Parathyroid adenoma (tissue), 2 donors: ENCODE data around the gene G6PC2.

ENCODE experiments used
- H2AFZ ChIP-seq: fragments of 300-600 bp; sonication (generic); one replicate; pipeline ENCODE4 v1.7.0; 2017; ENCODE audit warnings: antibody characterized with exemption, mild to moderate bottlenecking
- H3K27ac ChIP-seq: fragments of 300-600 bp; sonication (generic); one replicate; pipeline ENCODE4 v1.7.0; 2017
- H3K27me3 ChIP-seq: fragments of 300-600 bp; sonication (generic); one replicate; pipeline ENCODE4 v1.7.0; 2017; ENCODE audit warnings: low read length; ENCODE audit not compliant: control insufficient read depth, insufficient read depth
- H3K36me3 ChIP-seq: fragments of 300-600 bp; sonication (generic); one replicate; pipeline ENCODE4 v1.7.0; 2017; ENCODE audit warnings: low read length; ENCODE audit not compliant: control insufficient read depth, insufficient read depth
- H3K4me1 ChIP-seq: fragments of 300-600 bp; sonication (generic); one replicate; pipeline ENCODE4 v1.7.0; 2017; ENCODE audit warnings: control low read depth
- H3K4me2 ChIP-seq: fragments of 300-600 bp; sonication (generic); one replicate; pipeline ENCODE4 v1.7.0; 2017; ENCODE audit warnings: low read length
- H3K4me3 ChIP-seq: fragments of 300-600 bp; sonication (generic); one replicate; pipeline ENCODE4 v1.7.0; 2017; ENCODE audit warnings: low read depth, low read length
- H3K79me2 ChIP-seq: fragments of 300-600 bp; sonication (generic); one replicate; pipeline ENCODE4 v1.7.0; 2017; ENCODE audit warnings: control low read depth
- H3K9ac ChIP-seq: fragments of 300-600 bp; sonication (generic); one replicate; pipeline ENCODE4 v1.7.0; 2017; ENCODE audit warnings: mild to moderate bottlenecking
- H3K9me3 ChIP-seq: fragments of 300-600 bp; sonication (generic); one replicate; pipeline ENCODE4 v1.7.0; 2017; ENCODE audit warnings: low read length; ENCODE audit not compliant: control insufficient read depth
- TF ChIP-seq, protein P1 (sequence below): fragments of 300-600 bp; sonication (generic); IDR thresholded peaks from one replicate; pipeline ENCODE4 v1.7.0; 2017; ENCODE audit warnings: antibody characterized with exemption, mild to moderate bottlenecking
- donor health status: primary hyperparathyroidism.

G6PC2 gene

DNA sequence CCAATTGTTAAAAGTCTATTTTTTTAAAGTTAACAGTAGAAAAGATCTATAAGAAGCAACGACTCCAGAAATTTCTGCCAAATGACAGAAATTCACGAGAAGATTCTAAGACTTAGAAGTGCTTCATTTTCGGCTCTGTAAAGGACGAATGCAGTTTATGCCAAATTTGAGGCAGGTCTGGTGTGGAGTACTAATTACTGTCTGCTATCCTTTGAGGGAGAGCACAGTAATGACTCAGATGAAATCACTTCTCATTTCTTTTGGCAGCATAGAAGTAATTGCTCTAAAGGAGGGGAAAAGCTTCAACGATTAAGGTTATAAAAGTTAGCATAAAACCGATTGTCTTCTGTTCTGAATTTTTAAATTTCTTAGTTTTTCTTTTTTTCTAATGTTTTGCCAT lies 11.4 kb downstream of the G6PC2 start:
- TF ChIP-seq, protein P1, sequence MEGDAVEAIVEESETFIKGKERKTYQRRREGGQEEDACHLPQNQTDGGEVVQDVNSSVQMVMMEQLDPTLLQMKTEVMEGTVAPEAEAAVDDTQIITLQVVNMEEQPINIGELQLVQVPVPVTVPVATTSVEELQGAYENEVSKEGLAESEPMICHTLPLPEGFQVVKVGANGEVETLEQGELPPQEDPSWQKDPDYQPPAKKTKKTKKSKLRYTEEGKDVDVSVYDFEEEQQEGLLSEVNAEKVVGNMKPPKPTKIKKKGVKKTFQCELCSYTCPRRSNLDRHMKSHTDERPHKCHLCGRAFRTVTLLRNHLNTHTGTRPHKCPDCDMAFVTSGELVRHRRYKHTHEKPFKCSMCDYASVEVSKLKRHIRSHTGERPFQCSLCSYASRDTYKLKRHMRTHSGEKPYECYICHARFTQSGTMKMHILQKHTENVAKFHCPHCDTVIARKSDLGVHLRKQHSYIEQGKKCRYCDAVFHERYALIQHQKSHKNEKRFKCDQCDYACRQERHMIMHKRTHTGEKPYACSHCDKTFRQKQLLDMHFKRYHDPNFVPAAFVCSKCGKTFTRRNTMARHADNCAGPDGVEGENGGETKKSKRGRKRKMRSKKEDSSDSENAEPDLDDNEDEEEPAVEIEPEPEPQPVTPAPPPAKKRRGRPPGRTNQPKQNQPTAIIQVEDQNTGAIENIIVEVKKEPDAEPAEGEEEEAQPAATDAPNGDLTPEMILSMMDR, result no peak
- H3K4me1 ChIP-seq, result no peaks in the 10 kb centered on the region
- H3K9me3 ChIP-seq, result no peaks in the 10 kb centered on the region
- no peaks in the 10 kb centered on the region for H3K27me3 ChIP-seq
- no peaks in the 10 kb centered on the region for H3K36me3 ChIP-seq
- H3K79me2 ChIP-seq, result no peaks in the 10 kb centered on the region
- no peak overlapping the region for H2AFZ ChIP-seq
- H3K9ac ChIP-seq, result no peak overlapping the region
- no peak overlapping the region for H3K4me2 ChIP-seq
- no peak overlapping the region for H3K27ac ChIP-seq
- H3K4me3 ChIP-seq, result no peak overlapping the region

DNA sequence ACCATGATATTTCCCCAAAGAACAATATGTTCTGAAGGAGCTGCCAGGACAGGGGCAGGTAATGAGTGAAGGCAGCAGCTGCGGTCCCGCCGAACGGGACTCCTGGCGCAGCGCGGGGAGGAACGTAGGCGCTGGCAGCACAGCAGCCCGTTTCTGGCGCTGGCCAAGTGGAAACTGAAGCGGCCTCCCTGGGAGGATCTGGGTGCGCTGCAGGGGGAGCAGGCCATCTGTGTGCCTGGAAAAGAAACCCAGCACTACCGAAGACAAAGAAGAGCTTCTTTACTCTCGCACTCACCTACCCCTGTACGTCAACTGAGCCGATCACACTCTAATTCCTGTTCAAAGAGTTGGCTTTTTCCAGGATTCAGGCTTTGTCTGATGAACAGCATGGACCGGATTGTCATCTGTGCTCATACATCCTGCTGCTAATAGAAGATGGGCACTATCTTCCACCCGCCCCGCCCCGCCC lies 11.8 kb downstream of the G6PC2 start:
- no peak overlapping the region for H3K4me2 ChIP-seq
- H3K9me3 ChIP-seq, result no peaks in the 10 kb centered on the region
- H2AFZ ChIP-seq, result no peak overlapping the region
- no peaks in the 10 kb centered on the region for H3K27me3 ChIP-seq
- no peaks in the 10 kb centered on the region for H3K4me1 ChIP-seq
- H3K79me2 ChIP-seq, result no peaks in the 10 kb centered on the region
- H3K36me3 ChIP-seq, result no peaks in the 10 kb centered on the region
- no peak overlapping the region for H3K9ac ChIP-seq
- no peak overlapping the region for H3K27ac ChIP-seq
- TF ChIP-seq, protein P1, result no peak
- no peak overlapping the region for H3K4me3 ChIP-seq

DNA sequence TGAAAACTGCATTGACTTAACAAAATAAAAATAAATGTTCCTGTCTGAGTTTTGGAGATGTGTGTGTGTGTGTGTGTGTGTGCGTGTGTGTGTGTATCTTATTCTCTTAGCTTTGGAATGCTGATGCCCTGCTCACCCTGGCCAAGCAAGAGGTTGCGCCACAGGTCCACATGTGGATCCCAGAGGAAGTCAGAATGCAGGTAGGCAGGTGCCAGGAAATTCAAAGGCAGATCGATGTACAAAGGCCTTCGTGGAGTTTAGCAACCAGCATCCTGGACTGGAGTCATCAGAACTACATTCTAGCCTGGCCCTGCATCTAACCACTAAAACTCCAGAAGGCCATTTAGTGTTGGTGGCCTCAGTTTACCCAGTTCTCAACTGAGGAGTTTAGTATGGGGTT lies 12.4 kb downstream of the G6PC2 start:
- H3K9ac ChIP-seq, result no peak overlapping the region
- H3K4me3 ChIP-seq, result no peak overlapping the region
- no peak overlapping the region for H2AFZ ChIP-seq
- no peaks in the 10 kb centered on the region for H3K79me2 ChIP-seq
- no peak overlapping the region for H3K4me2 ChIP-seq
- H3K36me3 ChIP-seq, result no peaks in the 10 kb centered on the region
- no peaks in the 10 kb centered on the region for H3K4me1 ChIP-seq
- no peaks in the 10 kb centered on the region for H3K27me3 ChIP-seq
- no peaks in the 10 kb centered on the region for H3K9me3 ChIP-seq
- H3K27ac ChIP-seq, result no peak overlapping the region
- TF ChIP-seq, protein P1, result no peak

DNA sequence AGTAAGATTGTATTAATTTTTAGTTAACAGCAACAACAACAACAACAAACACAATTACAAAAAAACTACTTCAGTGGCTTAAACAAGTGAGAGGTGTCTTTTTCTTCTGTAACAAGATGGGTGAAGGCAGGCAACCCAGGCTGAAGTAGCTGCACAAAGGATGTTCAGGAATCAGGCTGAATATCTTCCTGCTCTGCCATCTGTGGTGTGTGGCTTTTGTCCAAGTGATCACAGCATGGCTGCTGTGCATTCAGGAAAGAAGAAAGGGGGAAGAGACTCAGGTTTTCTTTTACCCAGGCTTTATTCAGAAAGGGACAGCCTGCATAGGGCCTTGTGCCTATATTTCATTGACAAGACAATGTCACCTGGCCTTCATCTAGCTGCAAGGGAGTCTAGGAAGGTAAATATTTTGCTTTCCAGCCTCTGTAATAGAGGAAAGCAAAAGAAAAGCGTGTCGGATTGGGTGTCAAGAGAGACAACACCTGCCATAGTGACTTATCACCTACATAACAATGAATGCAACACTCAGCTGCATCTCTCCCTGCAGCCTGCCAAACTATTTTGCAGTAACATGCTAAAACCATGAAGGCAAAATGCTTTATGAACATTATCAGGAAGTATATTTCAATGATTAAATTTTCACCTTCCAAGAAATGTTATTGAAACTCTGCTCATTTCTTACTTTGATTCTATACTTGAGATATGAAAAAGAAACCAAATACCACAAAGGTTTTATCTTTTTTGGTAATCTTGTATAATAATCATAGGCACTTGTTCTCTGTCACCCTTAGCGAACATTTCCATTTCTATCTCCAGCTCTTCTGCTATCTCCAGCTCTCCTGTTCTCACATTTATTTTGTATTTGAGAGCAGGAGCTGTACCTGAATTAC lies 14.6 kb downstream of the G6PC2 start:
- no peak overlapping the region for H3K27ac ChIP-seq
- H2AFZ ChIP-seq, result no peak overlapping the region
- no peaks in the 10 kb centered on the region for H3K4me1 ChIP-seq
- H3K27me3 ChIP-seq, result no peaks in the 10 kb centered on the region
- no peak overlapping the region for H3K9ac ChIP-seq
- no peaks in the 10 kb centered on the region for H3K79me2 ChIP-seq
- TF ChIP-seq, protein P1, result no peak
- H3K4me2 ChIP-seq, result no peak overlapping the region
- no peaks in the 10 kb centered on the region for H3K9me3 ChIP-seq
- no peak overlapping the region for H3K4me3 ChIP-seq
- no peaks in the 10 kb centered on the region for H3K36me3 ChIP-seq

DNA sequence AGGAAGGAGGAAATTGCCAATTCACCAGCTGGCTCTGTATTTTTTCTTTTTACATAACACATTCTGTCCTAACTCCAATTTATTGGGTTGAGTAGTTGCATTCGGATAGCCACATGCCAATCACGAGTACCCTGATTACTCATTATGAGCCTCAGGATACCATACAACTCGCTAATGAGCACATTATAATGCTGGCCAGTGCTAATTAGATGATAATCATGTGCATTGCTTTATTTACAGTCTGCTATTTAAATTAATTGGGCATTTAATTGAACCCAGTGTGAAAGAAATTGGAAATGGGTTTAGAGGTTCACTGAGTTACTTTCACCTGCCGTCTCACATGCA lies 15.2 kb downstream of the G6PC2 start:
- Histone ChIP-seq H2AFZ (no peak overlapping the region), H3K4me1 (no peaks in the 10 kb centered on the region), H3K4me3 (no peak overlapping the region), H3K4me2 (no peak overlapping the region), H3K27me3 (no peaks in the 10 kb centered on the region), H3K79me2 (no peaks in the 10 kb centered on the region), H3K27ac (no peak overlapping the region), H3K9me3 (no peaks in the 10 kb centered on the region), H3K36me3 (no peaks in the 10 kb centered on the region), H3K9ac (no peak overlapping the region)
- TF ChIP-seq, protein P1, result no peak
